Endodermal cell (in vitro differentiated cells): ENCODE measurements around the gene ERGIC1. TPM values are rescaled to one million over a fixed set of nuclear protein-coding genes. Genes with fewer than 3 reads are reported as not detected.

Experiments used
- DNase-seq: peaks from one replicate; pipeline ENCODE4 v3.0.0-alpha.2; 2017
- H3K27ac ChIP-seq: 2 replicates; pipeline ENCODE4 v1.5.1; 2013; ENCODE audit warnings: mild to moderate bottlenecking, low read depth, low read length, moderate library complexity
- H3K27me3 ChIP-seq: 2 replicates; pipeline ENCODE4 v1.6.1; 2013; ENCODE audit warnings: mild to moderate bottlenecking, low read length, moderate library complexity; ENCODE audit not compliant: insufficient read depth, control insufficient read depth, poor library complexity, severe bottlenecking
- H3K36me3 ChIP-seq: 2 replicates; pipeline ENCODE4 v1.7.0; 2013; ENCODE audit warnings: mild to moderate bottlenecking, low read length, moderate library complexity; ENCODE audit not compliant: control insufficient read depth, insufficient read depth
- H3K4me1 ChIP-seq: one replicate; pipeline ENCODE4 v1.7.0; 2013; ENCODE audit warnings: low read length; ENCODE audit not compliant: control insufficient read depth, insufficient read depth
- H3K4me3 ChIP-seq: 2 replicates; pipeline ENCODE4 v1.5.1; 2013; ENCODE audit warnings: mild to moderate bottlenecking, low read length, moderate library complexity
- H3K9ac ChIP-seq: 2 replicates; pipeline ENCODE4 v1.6.1; 2013; ENCODE audit warnings: mild to moderate bottlenecking, low read length, moderate library complexity; ENCODE audit not compliant: poor library complexity, severe bottlenecking; ENCODE audit errors: extremely low read depth
- H3K9me3 ChIP-seq: 2 replicates; pipeline ENCODE4 v1.6.1; 2013; ENCODE audit warnings: mild to moderate bottlenecking, low read length, moderate library complexity; ENCODE audit not compliant: control insufficient read depth
- H3K27ac Mint-ChIP-seq: 2 replicates; pipeline ENCODE4 v1.8.0; 2020; ENCODE audit warnings: mixed read lengths
- H3K27me3 Mint-ChIP-seq: 2 replicates; pipeline ENCODE4 v1.8.0; 2021; ENCODE audit warnings: mild to moderate bottlenecking, mixed read lengths; ENCODE audit not compliant: insufficient read depth
- H3K36me3 Mint-ChIP-seq: 2 replicates; pipeline ENCODE4 v1.8.0; 2020; ENCODE audit warnings: low read depth, mixed read lengths
- H3K4me1 Mint-ChIP-seq: 2 replicates; pipeline ENCODE4 v1.8.0; 2020; ENCODE audit warnings: mixed read lengths
- H3K4me3 Mint-ChIP-seq: 2 replicates; pipeline ENCODE4 v1.8.0; 2020; ENCODE audit warnings: mild to moderate bottlenecking, moderate library complexity, mixed read lengths
- H3K9me3 Mint-ChIP-seq: 2 replicates; pipeline ENCODE4 v1.8.0; 2020; ENCODE audit warnings: mild to moderate bottlenecking, mixed read lengths
- CTCF ChIP-seq: fragments of 200-600 bp; sonication (generic); conservative IDR thresholded peaks from 2 replicates; pipeline ENCODE4 v1.5.0; 2021; ENCODE audit warnings: antibody characterized with exemption, mild to moderate bottlenecking
- WGBS, 2 experiments: methylation state at CpG; one replicate each; pipeline versions ENCODE4 v1.1.5 to v1.1.7; 2013; ENCODE audit warnings: missing lambda C conversion rate in 2 of 2, mixed read lengths in 1 of 2; ENCODE audit not compliant: insufficient coverage in 1 of 2, insufficient read length in 1 of 2; 5-methylcytosine and 5-hydroxymethylcytosine counted together
- total RNA-seq, 2 donors: library from RNA; stranded (reverse); fragmentation: NEBNext Ultra II Directional in 1 of 2; extraction: Animal tissue kit (Norgen Biotek cat#: 25700) in 1 of 2; gene quantifications; 2 replicates in 1 of 2; 3 replicates in 1 of 2; pipeline ENCODE4 v1.2.1, GENCODE V29; 2021

The ERGIC1 gene
- total RNA-seq, 2 donors from 2014 or later = 81.9 to 94.8 TPM

- Mint-ChIP-seq H3K27me3 (no peaks in the 10 kb centered on the region), H3K36me3 (no peaks in the 10 kb centered on the region), H3K4me1 (peaks cover 1% of the 10 kb centered on the region), H3K27ac (peak overlapping the region; percentile 27), H3K4me3 (no peak overlapping the region), H3K9me3 (no peaks in the 10 kb centered on the region)
- Histone ChIP-seq H3K9ac (no peak overlapping the region), H3K27ac (peak overlapping the region; percentile 26), H3K4me1 (peaks cover 3% of the 10 kb centered on the region), H3K36me3 (peaks cover 9% of the 10 kb centered on the region), H3K4me3 (no peak overlapping the region), H3K27me3 (no peaks in the 10 kb centered on the region), H3K9me3 (no peaks in the 10 kb centered on the region)
- TF ChIP-seq CTCF = no peak
- 77 to 95% methylated on average over 11 to 13 of the region's 13 CpGs for WGBS, 2 experiments
- no peak for DNase-seq
Observed at GRCh38 chr5:172872997-172873491, 39.0 kb downstream of the ERGIC1 start.

- peaks cover 1% of the 10 kb centered on the region for H3K4me1 Mint-ChIP-seq
- Histone ChIP-seq H3K27ac (no peak overlapping the region), H3K4me3 (no peak overlapping the region), H3K9ac (no peak overlapping the region), H3K27me3 (no peaks in the 10 kb centered on the region), H3K36me3 (peaks cover 6% of the 10 kb centered on the region), H3K4me1 (peaks cover 3% of the 10 kb centered on the region), H3K9me3 (no peaks in the 10 kb centered on the region)
- H3K4me3 Mint-ChIP-seq = no peak overlapping the region
- no peaks in the 10 kb centered on the region for H3K27me3 Mint-ChIP-seq
- no peak for DNase-seq
- no peaks in the 10 kb centered on the region for H3K9me3 Mint-ChIP-seq
- H3K36me3 Mint-ChIP-seq = no peaks in the 10 kb centered on the region
- no peak for TF ChIP-seq CTCF
- no peak overlapping the region for H3K27ac Mint-ChIP-seq
- WGBS, 2 experiments = 95 to 100% methylated on average over 1 to 3 of the region's 3 CpGs
Observed at GRCh38 chr5:172873513-172873912, 39.5 kb downstream of the ERGIC1 start.

- H3K4me3 Mint-ChIP-seq = no peak overlapping the region
- no peak overlapping the region for H3K4me3 ChIP-seq
- no peaks in the 10 kb centered on the region for H3K9me3 Mint-ChIP-seq
Observed at GRCh38 chr5:172874647-172875504, 40.8 kb downstream of the ERGIC1 start.

More at GRCh38 chr5:172874647-172875504, 40.8 kb downstream of the ERGIC1 start:
- TF ChIP-seq CTCF = no peak
- peaks cover 2% of the 10 kb centered on the region for H3K36me3 Mint-ChIP-seq
- Histone ChIP-seq H3K27ac (no peak overlapping the region), H3K27me3 (no peaks in the 10 kb centered on the region), H3K9me3 (no peaks in the 10 kb centered on the region), H3K9ac (no peak overlapping the region), H3K4me1 (no peaks in the 10 kb centered on the region), H3K36me3 (peaks cover 12% of the 10 kb centered on the region)
- DNase-seq = no peak
- 94 to 95% methylated on average over 5 to 7 of the region's 8 CpGs for WGBS, 2 experiments
- H3K4me1 Mint-ChIP-seq = peaks cover 5% of the 10 kb centered on the region
- no peaks in the 10 kb centered on the region for H3K27me3 Mint-ChIP-seq
- no peak overlapping the region for H3K27ac Mint-ChIP-seq
